Measurements from ENCODE around the gene EFCC1.

EFCC1 gene

DNA sequence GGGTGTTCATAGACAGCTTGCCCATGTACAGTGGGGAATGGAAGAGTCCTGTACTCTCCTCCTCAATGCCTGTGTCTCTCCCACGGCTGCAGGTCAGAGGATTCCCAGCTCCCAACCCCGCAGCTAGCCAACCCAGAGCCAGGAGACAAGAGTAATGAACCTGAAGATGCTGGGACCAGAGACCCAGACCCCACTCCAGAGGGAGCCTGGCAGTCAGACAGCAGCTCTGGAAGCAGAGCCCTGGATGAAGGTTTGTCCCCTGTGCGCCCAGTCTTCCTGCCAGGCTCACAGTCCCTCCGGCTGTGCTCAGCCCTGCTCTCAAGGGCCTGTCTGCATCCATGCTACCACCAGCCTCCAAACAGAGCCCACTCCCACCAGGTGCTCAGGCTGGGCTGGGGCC is 29.5 kb downstream of the EFCC1 start:
- Histone ChIP-seq H3K4me3 (no peak overlapping the region), H3K36me3 (no peaks in the 10 kb centered on the region), H3K4me1 (peaks cover 0 to 13% (median 10%) of the 10 kb centered on the region in 4 donors), H3K27me3 (no peaks in the 10 kb centered on the region), H3K9me3 (no peaks in the 10 kb centered on the region), H3K27ac (no peak overlapping the region)
- DNase-seq = peak in 1 of 2 donors; percentile 32
- TF ChIP-seq, protein P1, sequence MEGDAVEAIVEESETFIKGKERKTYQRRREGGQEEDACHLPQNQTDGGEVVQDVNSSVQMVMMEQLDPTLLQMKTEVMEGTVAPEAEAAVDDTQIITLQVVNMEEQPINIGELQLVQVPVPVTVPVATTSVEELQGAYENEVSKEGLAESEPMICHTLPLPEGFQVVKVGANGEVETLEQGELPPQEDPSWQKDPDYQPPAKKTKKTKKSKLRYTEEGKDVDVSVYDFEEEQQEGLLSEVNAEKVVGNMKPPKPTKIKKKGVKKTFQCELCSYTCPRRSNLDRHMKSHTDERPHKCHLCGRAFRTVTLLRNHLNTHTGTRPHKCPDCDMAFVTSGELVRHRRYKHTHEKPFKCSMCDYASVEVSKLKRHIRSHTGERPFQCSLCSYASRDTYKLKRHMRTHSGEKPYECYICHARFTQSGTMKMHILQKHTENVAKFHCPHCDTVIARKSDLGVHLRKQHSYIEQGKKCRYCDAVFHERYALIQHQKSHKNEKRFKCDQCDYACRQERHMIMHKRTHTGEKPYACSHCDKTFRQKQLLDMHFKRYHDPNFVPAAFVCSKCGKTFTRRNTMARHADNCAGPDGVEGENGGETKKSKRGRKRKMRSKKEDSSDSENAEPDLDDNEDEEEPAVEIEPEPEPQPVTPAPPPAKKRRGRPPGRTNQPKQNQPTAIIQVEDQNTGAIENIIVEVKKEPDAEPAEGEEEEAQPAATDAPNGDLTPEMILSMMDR (IDR thresholded peaks at IDR 0.05) = no peak
- intact Hi-C loops (cut with DNase I; ENCODE audit: low total_unique reads) = loop anchor here (10.0 kb wide), 1 partner anchor 64 kb away; no protein-coding TSS in a partner anchor

DNA sequence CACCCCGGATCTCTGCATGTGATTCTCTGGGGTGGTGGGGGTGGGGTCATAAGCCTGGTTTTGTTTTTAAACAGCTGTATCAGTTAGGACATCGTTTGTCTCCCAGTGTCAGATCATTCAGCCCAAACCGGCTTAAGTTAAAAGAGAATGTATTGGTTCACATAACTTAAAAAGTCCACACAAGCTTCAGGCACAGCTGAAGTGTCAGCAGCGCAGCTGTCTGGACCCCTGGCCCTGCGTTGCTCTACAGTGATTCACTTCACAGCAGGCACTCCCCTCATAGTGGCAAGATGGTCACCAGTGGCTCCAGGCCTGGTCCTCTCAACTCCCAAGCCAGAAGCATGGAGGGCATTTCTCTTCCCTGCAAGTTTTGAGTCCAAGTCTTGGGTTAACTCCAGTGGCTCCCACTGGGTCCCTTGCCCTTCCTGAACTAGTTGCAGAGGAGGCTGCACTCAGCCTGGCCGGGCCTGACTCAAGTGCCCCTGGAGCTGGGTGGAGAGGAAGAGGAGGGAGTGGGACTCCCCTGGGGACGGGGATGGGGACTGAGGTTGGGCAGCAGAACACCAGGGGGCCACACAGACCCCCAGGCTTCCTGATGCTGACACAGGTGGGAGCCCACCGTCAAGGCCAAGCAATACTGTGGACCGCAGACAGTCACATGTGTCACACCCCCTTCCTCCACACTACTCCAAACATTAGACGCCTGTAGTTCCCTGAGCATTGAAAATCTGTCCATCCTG is 30.5 kb downstream of the EFCC1 start:
- H3K9me3 ChIP-seq = no peaks in the 10 kb centered on the region
- H3K36me3 ChIP-seq = no peaks in the 10 kb centered on the region
- peaks cover 0 to 8% (median 6%) of the 10 kb centered on the region in 4 donors for H3K4me1 ChIP-seq
- intact Hi-C loops (cut with DNase I; ENCODE audit: low total_unique reads) = loop anchor here (10.0 kb wide), 1 partner anchor 63 kb away; no protein-coding TSS in a partner anchor
- H3K27me3 ChIP-seq = no peaks in the 10 kb centered on the region
- peak in 1 of 2 donors; percentile 47 for DNase-seq
- H3K27ac ChIP-seq = no peak overlapping the region
- TF ChIP-seq, protein P1 (IDR thresholded peaks at IDR 0.05) = no peak
- no peak overlapping the region for H3K4me3 ChIP-seq

DNA sequence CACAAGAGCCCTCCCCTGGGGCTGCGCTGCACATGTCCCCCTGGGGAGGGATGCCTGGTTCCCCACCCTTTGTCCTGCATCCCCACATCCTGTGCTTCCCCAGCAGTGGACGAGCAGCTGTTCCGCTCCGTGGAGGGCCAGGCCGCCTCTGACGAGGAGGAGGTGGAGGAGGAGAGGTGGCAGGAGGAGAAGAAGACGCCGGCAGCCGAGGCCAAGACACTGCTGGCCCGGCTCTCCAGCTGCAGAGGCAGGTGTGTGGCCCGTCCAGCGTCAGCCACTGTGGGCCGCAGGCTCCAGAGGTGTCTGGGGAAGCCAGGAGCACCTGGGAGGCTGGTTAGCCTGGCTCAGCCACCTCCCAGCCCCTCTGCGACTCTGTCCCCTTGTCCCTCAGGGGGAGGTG is 31.6 kb downstream of the EFCC1 start:
- DNase-seq = no peak
- H3K27me3 ChIP-seq = no peaks in the 10 kb centered on the region
- intact Hi-C loops (cut with DNase I; ENCODE audit: low total_unique reads) = loop anchor here (10.0 kb wide), 1 partner anchor 62 kb away; no protein-coding TSS in a partner anchor
- TF ChIP-seq, protein P1 (IDR thresholded peaks at IDR 0.05) = no peak
- H3K36me3 ChIP-seq = no peaks in the 10 kb centered on the region
- H3K4me1 ChIP-seq = no peaks in the 10 kb centered on the region
- no peak overlapping the region for H3K4me3 ChIP-seq
- no peaks in the 10 kb centered on the region for H3K9me3 ChIP-seq
- no peak overlapping the region for H3K27ac ChIP-seq

DNA sequence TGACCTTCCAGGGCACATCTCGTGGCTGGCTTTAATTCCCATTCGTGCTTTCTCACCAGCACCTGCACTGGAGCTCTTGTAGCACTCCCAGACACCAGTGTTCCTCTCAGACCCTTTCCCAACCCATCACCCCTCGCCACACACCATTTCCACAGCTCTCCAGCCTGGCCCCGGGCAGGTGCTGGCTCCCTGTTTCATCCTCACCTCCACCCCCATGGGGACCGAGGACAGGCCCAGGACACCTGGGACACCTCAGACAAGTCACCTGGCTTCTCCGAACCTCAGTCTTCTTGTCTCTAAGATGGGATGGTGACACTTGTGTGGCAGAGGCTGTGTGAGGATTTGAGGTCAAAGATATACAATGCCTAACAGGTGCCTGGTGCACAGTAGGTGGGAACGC is 32.0 kb downstream of the EFCC1 start:
- H3K36me3 ChIP-seq = no peaks in the 10 kb centered on the region
- no peak overlapping the region for H3K27ac ChIP-seq
- no peak overlapping the region for H3K4me3 ChIP-seq
- no peaks in the 10 kb centered on the region for H3K9me3 ChIP-seq
- H3K27me3 ChIP-seq = no peaks in the 10 kb centered on the region
- DNase-seq = peak in 1 of 2 donors; percentile 51
- TF ChIP-seq, protein P1 (IDR thresholded peaks at IDR 0.05) = no peak
- H3K4me1 ChIP-seq = no peaks in the 10 kb centered on the region
- intact Hi-C loops (cut with DNase I; ENCODE audit: low total_unique reads) = loop anchor here (10.0 kb wide), 1 partner anchor 62 kb away; no protein-coding TSS in a partner anchor

DNA sequence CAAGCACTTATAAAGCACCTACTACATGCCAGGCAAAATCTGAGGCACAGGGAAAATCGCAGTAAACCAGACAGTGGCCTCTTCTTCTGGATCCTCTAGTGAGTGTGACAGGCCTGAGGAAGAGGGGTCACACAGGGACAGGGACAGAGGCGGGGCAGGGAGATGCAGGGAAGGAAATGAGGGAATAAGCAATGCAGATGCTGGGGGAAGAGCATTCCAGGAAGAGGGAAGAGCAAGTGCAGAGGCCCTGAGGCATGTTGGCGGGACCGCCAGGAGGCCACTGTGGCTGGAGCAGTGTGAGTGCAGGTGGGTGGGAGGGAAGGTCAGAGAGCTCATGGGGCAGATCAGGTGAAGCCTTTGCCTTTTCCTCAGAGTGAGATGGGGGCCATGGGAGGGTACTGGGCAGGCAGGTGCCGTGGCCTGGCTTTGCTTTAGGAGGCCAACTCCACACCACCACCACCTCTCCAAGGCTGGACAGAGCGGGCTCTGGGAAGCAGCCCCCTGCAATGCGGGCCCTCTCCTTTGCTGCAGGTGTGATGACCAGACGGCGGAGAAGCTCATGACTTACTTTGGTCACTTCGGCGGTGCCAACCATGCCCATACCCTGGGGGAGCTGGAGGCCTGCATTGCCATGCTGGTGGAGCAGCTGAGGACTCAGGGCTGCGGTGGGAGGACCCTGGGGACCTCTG is 32.7 kb downstream of the EFCC1 start:
- peak in 1 of 2 donors; percentile 49 for DNase-seq
- peaks cover 0 to 1% of the 10 kb centered on the region in 2 donors for H3K27me3 ChIP-seq
- intact Hi-C loops (cut with DNase I; ENCODE audit: low total_unique reads) = loop anchor here (10.0 kb wide), 1 partner anchor 61 kb away; no protein-coding TSS in a partner anchor
- no peaks in the 10 kb centered on the region for H3K4me1 ChIP-seq
- no peaks in the 10 kb centered on the region for H3K9me3 ChIP-seq
- H3K36me3 ChIP-seq = no peaks in the 10 kb centered on the region
- TF ChIP-seq, protein P1 (IDR thresholded peaks at IDR 0.05) = no peak
- H3K4me3 ChIP-seq = no peak overlapping the region
- no peak overlapping the region for H3K27ac ChIP-seq
